GM13977 (cell line): ENCODE measurements around the gene GHRL.
"Not testable (repeated sequence)": the region's sequence is repeated elsewhere in the genome, so short reads cannot be mapped to it uniquely, and the experiment has no call there.

ENCODE experiments used
- DNase-seq: peaks from one replicate; pipeline ENCODE4 v3.0.0; 2012; ENCODE audit warnings: low spot score
- in situ Hi-C: fragments of 300-500 bp; cut with MboI; formaldehyde crosslinking; loops from one replicate; pipeline ENCODE4 v1.12.0; 2022; ENCODE audit warnings: low sequenced_read_pairs, low pct_unique_long_range_greater_than_20kb, mixed read lengths, inconsistent platforms; ENCODE audit not compliant: unreplicated experiment
- TF ChIP-seq, protein P1 (sequence below): IDR thresholded peaks from 2 replicates; pipeline ENCODE4 v1.5.1; 2012; ENCODE audit warnings: mild to moderate bottlenecking, control low read depth; ENCODE audit not compliant: insufficient read depth; ENCODE audit errors: extremely low read depth, missing control alignments

GHRL gene

DNA sequence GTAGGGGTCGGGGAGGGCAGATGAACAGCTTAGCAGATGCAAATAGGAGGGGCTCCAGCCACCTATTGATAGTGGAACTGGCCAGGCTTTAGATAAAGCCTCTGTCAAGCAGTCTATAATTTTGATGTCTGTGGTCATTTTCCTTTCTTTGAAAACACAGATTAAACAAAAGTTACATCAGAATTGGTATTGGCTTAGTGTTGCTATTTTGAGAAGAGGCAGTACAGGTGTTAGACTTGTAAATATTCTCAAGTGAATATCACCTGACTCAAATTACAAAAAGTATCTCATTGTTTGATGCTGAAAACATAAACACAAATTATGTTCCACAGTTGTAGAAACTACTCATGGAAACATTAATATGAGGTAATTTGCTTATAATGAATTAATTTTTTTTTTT, 18.1 kb downstream of the GHRL start:
- in situ Hi-C loops, result no loop called here
- TF ChIP-seq, protein P1, sequence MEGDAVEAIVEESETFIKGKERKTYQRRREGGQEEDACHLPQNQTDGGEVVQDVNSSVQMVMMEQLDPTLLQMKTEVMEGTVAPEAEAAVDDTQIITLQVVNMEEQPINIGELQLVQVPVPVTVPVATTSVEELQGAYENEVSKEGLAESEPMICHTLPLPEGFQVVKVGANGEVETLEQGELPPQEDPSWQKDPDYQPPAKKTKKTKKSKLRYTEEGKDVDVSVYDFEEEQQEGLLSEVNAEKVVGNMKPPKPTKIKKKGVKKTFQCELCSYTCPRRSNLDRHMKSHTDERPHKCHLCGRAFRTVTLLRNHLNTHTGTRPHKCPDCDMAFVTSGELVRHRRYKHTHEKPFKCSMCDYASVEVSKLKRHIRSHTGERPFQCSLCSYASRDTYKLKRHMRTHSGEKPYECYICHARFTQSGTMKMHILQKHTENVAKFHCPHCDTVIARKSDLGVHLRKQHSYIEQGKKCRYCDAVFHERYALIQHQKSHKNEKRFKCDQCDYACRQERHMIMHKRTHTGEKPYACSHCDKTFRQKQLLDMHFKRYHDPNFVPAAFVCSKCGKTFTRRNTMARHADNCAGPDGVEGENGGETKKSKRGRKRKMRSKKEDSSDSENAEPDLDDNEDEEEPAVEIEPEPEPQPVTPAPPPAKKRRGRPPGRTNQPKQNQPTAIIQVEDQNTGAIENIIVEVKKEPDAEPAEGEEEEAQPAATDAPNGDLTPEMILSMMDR, result no peak
- no peak for DNase-seq

DNA sequence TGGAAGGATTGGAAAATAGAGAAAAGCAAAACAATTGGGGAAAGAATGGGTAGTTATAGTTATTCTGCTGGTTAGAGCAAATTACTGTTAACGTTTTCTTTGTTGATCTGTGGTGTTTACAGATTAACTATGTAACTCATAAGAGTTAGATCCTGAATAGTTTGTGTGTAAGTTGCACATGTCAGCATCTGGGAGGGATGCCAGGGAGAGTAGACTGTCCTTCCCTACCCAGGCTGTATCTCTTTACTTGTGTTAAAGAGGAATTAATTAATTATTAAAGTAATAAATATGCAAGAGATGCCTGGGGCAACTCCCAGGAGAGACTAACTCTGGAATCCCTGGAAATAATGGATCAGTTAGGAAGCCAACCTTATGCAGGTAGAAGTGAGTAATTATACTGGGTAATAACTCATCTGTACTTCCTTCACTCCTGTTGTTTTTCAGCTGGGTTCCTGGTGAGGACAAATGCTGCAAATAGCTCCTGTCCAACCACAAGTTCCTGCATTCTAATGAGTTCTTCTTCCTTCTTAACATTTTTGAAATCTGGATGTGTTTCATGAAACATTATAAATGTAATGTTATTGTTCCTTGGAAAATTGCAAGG, 18.9 kb downstream of the GHRL start:
- DNase-seq, result no peak
- TF ChIP-seq, protein P1, result no peak
- in situ Hi-C loops, result no loop called here

DNA sequence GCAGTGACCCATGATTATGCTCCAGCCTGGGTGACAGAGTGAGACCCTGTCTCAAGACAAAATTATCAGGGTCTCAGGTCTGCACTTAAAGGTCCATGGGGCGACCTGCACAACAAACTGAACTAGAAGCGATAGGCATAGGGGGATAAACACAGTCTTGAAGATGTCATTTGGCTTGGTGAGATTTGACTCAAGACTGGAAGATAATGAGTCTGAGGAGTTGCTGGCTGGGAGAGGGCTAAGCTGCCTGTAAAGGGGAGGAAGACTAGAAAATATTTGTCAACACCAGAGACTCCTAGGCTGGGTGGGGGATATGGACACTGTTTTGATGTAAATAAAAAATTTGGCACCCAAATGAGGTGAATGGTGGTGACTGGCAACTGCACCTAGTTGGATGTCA, 19.8 kb downstream of the GHRL start:
- TF ChIP-seq, protein P1, result no peak
- DNase-seq, result no peak
- in situ Hi-C loops, result no loop called here

DNA sequence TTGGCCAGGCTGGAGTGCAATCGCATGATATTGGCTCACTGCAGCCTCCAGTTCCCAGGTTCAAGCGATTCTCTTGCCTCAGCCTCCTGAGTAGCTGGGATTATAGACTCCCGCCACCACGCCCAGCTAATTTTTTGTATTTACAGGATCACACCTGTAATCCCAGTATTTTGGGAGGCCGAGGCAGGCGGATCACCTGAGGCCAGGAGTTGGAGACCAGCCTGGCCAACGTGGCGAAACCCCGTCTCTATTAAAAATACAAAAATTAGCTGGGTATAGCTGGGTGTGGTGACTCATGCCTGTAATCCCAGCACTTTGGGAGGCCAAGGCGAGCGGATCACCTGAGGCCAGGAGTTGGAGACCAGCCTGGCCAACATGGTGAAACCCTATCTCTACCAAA, 20.3 kb downstream of the GHRL start:
- DNase-seq, in situ Hi-C loops: not testable (repeated sequence)

DNA sequence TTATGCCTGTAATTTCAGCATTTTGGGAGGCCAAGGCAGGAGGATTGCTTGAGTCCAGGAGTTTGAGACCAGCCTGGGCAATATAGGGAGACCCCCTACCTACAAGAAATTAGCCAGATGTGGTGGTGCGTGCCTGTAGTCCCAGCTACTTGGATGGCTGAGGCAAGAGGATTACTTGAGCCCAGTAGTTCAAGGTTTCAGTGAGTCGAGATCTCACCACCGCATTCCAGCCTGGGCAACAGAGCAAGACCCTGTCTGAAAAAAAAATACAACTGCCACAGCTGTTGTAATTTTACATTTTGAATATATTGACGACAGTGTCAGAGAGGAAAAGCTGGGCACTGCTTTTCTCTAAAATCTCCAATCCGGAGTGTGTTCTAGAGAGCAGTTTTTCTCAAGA, 23.3 kb downstream of the GHRL start:
- no peak for DNase-seq
- in situ Hi-C loops, result no loop called here
- TF ChIP-seq, protein P1, result no peak

DNA sequence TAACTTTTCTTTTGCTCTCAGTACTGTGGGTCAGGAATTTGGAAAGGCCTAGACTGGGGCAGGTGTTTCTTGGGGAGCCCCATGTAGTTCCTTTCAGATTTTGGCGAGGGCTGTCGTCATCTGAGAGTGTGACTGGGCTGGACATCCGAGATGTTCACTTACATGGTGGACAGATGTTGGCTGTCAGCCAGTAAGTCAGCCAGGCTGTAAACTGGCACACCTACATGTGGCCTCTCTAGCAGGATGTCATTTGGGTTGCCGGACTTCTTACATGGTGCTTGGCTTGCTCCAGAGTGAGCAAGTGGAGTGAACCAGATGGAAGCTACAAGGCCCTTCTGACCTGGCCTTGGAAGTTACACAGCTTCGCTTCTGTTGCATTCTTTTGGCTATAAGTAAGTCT, 23.8 kb downstream of the GHRL start:
- in situ Hi-C loops, result no loop called here
- no peak for DNase-seq
- TF ChIP-seq, protein P1, result no peak

DNA sequence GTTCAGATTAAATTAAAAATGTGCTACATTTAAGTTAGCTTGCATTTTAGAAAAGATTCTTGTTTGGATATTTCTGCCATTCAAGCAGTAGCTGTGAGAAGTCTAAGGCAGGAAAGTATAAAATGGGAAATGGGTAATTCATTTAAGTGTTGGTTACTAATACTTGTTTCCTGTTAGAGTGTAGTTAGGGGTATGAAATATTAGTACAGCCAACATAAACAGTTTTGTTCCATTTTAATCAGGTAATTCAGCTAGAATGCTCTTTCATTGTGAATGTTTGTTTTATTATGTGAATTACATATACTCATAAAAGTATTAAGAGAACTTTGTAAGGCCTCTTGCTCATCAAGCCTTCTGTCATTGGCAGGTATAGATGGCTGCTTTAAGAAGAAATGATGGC, 24.6 kb downstream of the GHRL start:
- no peak for DNase-seq
- TF ChIP-seq, protein P1, result no peak
- in situ Hi-C loops, result no loop called here

DNA sequence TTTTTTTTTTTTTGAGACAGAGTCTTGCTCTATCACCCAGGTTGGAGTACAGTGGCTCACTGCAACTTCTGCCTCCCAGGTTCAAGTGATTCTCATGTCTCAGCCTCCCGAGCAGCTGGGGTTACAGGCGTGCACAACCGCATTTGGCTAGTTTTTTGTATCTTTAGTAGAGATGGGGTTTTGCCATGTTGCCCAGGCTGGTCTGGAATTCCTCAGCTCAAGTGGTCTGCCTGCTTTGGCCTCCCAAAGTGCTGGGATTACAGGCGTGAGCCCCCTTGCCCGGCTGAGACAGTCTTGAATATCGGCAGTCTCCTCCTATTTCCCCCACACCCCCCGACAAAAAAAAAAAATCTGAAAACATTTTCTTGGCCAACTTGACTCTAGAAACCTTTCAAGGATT, 25.8 kb downstream of the GHRL start:
- in situ Hi-C loops, DNase-seq: not testable (repeated sequence)
